MM.1S (cell line): ENCODE data around the gene RALA.

Experiments used
- CTCF ChIP-seq: fragments of 300-600 bp; sonication (generic); IDR thresholded peaks from 2 replicates; pipeline ENCODE4 v1.5.1; 2016; ENCODE audit warnings: antibody characterized with exemption, low read length, mixed read lengths
- EZH2phosphoT487 ChIP-seq: fragments of 300-600 bp; sonication (generic); IDR thresholded peaks from 2 replicates; pipeline ENCODE4 v1.6.1; 2018; ENCODE audit warnings: antibody characterized with exemption, low read length

GRCh38 chr7:39644170-39644569 lies 20.8 kb downstream of the RALA start:
- TF ChIP-seq CTCF (no peak), EZH2phosphoT487 (no peak)
